Astrocyte (in vitro differentiated cells and primary cell): ENCODE data around the gene SRRM4. TPM values are rescaled to one million over a fixed set of nuclear protein-coding genes. Genes with fewer than 3 reads are reported as not detected.

Experiments
- DNase-seq: peaks from one replicate; pipeline ENCODE4 v3.0.0-alpha.2; 2010; ENCODE audit warnings: low read depth
- FAIRE-seq: peaks from 2 replicates; lab custom pipeline; 2011; peaks lifted over from hg19 to GRCh38; lab: Jason Lieb, UNC
- H2AFZ ChIP-seq: 2 replicates; pipeline ENCODE4 v1.6.0; 2012; ENCODE audit warnings: low read depth, low read length, inconsistent platforms
- H3K27ac ChIP-seq: 2 replicates; pipeline ENCODE4 v1.5.1; 2011; ENCODE audit warnings: low read depth, low read length, inconsistent platforms
- H3K27me3 ChIP-seq: 2 replicates; pipeline ENCODE4 v1.6.0; 2011; ENCODE audit warnings: low read length, inconsistent platforms; ENCODE audit not compliant: insufficient read depth
- H3K36me3 ChIP-seq: 2 replicates; pipeline ENCODE4 v1.5.1; 2011; ENCODE audit warnings: low read length, inconsistent platforms; ENCODE audit not compliant: insufficient read depth
- H3K4me1 ChIP-seq: 2 replicates; pipeline ENCODE4 v1.5.1; 2011; ENCODE audit warnings: low read length, inconsistent platforms; ENCODE audit not compliant: insufficient read depth
- H3K4me2 ChIP-seq: 2 replicates; pipeline ENCODE4 v1.6.0; 2012; ENCODE audit warnings: low read length, inconsistent platforms
- H3K4me3 ChIP-seq: 2 replicates; pipeline ENCODE4 v1.5.1; 2011; ENCODE audit warnings: low read depth, mild to moderate bottlenecking, low read length, inconsistent platforms; ENCODE audit not compliant: insufficient read depth
- H3K79me2 ChIP-seq: 2 replicates; pipeline ENCODE4 v1.6.0; 2012; ENCODE audit warnings: mild to moderate bottlenecking, low read length, inconsistent platforms; ENCODE audit not compliant: insufficient read depth
- H3K9ac ChIP-seq: 2 replicates; pipeline ENCODE4 v1.6.0; 2012; ENCODE audit warnings: mild to moderate bottlenecking, low read length, inconsistent platforms
- H3K9me3 ChIP-seq: 2 replicates; pipeline ENCODE4 v1.5.1; 2012; ENCODE audit warnings: low read depth, mild to moderate bottlenecking, low read length, inconsistent platforms; ENCODE audit not compliant: insufficient read depth
- H4K20me1 ChIP-seq: 2 replicates; pipeline ENCODE4 v1.6.0; 2012; ENCODE audit warnings: low read length, inconsistent platforms; ENCODE audit not compliant: insufficient read depth
- H3K27ac Mint-ChIP-seq: one replicate; pipeline ENCODE4 v1.8.0; 2021; ENCODE audit warnings: mild to moderate bottlenecking, mixed read lengths; ENCODE audit not compliant: unreplicated experiment
- H3K27me3 Mint-ChIP-seq: one replicate; pipeline ENCODE4 v1.8.0; 2021; ENCODE audit warnings: low read depth, mixed read lengths; ENCODE audit not compliant: unreplicated experiment
- H3K36me3 Mint-ChIP-seq: one replicate; pipeline ENCODE4 v1.8.0; 2021; ENCODE audit warnings: low read depth, mixed read lengths; ENCODE audit not compliant: unreplicated experiment
- H3K4me1 Mint-ChIP-seq: one replicate; pipeline ENCODE4 v1.8.0; 2021; ENCODE audit warnings: low read depth, mixed read lengths; ENCODE audit not compliant: unreplicated experiment
- H3K4me3 Mint-ChIP-seq: one replicate; pipeline ENCODE4 v1.8.0; 2021; ENCODE audit warnings: mild to moderate bottlenecking, moderate library complexity, mixed read lengths; ENCODE audit not compliant: unreplicated experiment
- H3K9me3 Mint-ChIP-seq: one replicate; pipeline ENCODE4 v1.8.0; 2021; ENCODE audit warnings: mild to moderate bottlenecking, mixed read lengths; ENCODE audit not compliant: unreplicated experiment
- EZH2 ChIP-seq: IDR thresholded peaks from 2 replicates; pipeline ENCODE4 v1.6.1; 2012; ENCODE audit warnings: mild to moderate bottlenecking, low read length, inconsistent platforms; ENCODE audit not compliant: insufficient read depth
- total RNA-seq: library from RNA; stranded (reverse); gene quantifications from 2 replicates; pipeline ENCODE4 v1.2.1, GENCODE V29; 2021
- TF ChIP-seq, protein P1 (sequence below): IDR thresholded peaks from 2 replicates; pipeline ENCODE4 v1.5.1; 2011; ENCODE audit warnings: low read depth, mild to moderate bottlenecking, inconsistent platforms, low read length, moderate library complexity; ENCODE audit not compliant: insufficient read depth

The SRRM4 gene
- total RNA-seq, 1 donor from 2014 or later = 0.30 TPM

DNA sequence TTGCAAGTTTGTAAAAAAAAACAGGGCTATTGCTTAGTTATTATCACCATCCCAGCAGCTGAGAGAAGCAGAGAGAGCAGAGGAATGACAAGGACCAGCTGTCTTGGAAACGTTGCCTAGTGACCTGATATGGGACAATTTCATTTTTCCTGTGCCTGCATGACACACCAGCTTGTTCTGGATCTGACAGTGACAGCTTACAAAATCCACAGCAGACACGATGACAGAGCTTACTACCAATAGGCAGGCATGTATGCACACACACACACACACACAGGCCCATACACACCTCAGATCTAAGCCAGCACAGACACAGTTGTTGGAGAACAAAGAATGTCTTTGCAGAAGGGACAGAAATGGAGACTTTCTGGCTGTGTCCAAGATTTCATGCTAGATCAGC lies 222.8 kb downstream of the SRRM4 start:
- Mint-ChIP-seq H3K4me1 (peaks cover 2% of the 10 kb centered on the region), H3K9me3 (no peaks in the 10 kb centered on the region), H3K27ac (no peak overlapping the region), H3K36me3 (no peaks in the 10 kb centered on the region), H3K27me3 (peaks cover 25% of the 10 kb centered on the region), H3K4me3 (no peak overlapping the region)
- no peak overlapping the region for H3K9ac ChIP-seq
- H3K9me3 ChIP-seq = no peaks in the 10 kb centered on the region
- H2AFZ ChIP-seq = no peak overlapping the region
- TF ChIP-seq, protein P1, sequence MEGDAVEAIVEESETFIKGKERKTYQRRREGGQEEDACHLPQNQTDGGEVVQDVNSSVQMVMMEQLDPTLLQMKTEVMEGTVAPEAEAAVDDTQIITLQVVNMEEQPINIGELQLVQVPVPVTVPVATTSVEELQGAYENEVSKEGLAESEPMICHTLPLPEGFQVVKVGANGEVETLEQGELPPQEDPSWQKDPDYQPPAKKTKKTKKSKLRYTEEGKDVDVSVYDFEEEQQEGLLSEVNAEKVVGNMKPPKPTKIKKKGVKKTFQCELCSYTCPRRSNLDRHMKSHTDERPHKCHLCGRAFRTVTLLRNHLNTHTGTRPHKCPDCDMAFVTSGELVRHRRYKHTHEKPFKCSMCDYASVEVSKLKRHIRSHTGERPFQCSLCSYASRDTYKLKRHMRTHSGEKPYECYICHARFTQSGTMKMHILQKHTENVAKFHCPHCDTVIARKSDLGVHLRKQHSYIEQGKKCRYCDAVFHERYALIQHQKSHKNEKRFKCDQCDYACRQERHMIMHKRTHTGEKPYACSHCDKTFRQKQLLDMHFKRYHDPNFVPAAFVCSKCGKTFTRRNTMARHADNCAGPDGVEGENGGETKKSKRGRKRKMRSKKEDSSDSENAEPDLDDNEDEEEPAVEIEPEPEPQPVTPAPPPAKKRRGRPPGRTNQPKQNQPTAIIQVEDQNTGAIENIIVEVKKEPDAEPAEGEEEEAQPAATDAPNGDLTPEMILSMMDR = no peak
- no peak for TF ChIP-seq EZH2
- no peaks in the 10 kb centered on the region for H3K27me3 ChIP-seq
- no peak overlapping the region for H3K4me3 ChIP-seq
- FAIRE-seq (no peak), DNase-seq (no peak)
- no peak overlapping the region for H3K4me2 ChIP-seq
- H3K27ac ChIP-seq = no peak overlapping the region
- H3K79me2 ChIP-seq = no peaks in the 10 kb centered on the region
- H3K36me3 ChIP-seq = no peaks in the 10 kb centered on the region
- H4K20me1 ChIP-seq = no peaks in the 10 kb centered on the region
- H3K4me1 ChIP-seq = no peaks in the 10 kb centered on the region

DNA sequence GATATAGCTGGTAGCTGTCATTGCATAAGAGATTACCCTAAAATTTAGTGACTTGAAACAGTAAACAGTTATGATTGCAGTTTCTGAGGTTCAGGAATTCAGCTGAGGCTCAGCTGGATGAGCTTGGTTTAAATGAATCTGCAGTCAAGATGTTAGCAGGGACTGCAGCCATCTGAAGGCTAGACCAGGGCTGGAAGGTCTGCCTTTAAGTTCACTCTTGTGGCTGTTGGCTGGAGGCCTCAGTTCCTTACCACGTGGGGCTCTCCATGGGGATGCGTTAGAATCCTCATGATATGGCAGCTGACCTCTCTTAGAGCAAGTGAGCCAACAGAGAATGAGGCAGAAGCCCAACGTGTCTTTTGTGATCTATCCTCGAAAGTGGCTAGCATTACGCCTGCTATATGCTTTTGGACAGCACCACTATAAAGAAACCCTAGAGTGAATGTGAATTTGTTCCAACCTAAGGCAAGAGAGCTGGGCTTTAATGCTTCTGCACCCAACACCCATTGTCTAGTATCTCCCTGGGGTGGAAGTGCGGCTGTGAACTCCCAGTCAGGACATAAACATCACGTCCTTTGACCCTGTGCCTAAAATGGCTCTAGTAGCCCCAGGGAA lies 223.4 kb downstream of the SRRM4 start:
- Histone ChIP-seq H3K9ac (no peak overlapping the region), H3K4me3 (no peak overlapping the region), H4K20me1 (no peaks in the 10 kb centered on the region), H2AFZ (no peak overlapping the region), H3K36me3 (no peaks in the 10 kb centered on the region), H3K9me3 (no peaks in the 10 kb centered on the region), H3K27me3 (no peaks in the 10 kb centered on the region), H3K4me2 (no peak overlapping the region), H3K79me2 (no peaks in the 10 kb centered on the region), H3K27ac (no peak overlapping the region), H3K4me1 (no peaks in the 10 kb centered on the region)
- Mint-ChIP-seq H3K27me3 (peaks cover 25% of the 10 kb centered on the region), H3K4me1 (peaks cover 2% of the 10 kb centered on the region), H3K9me3 (no peaks in the 10 kb centered on the region), H3K4me3 (no peak overlapping the region), H3K36me3 (no peaks in the 10 kb centered on the region), H3K27ac (no peak overlapping the region)
- DNase-seq (no peak), FAIRE-seq (no peak)
- no peak for TF ChIP-seq EZH2
- TF ChIP-seq, protein P1 = no peak

DNA sequence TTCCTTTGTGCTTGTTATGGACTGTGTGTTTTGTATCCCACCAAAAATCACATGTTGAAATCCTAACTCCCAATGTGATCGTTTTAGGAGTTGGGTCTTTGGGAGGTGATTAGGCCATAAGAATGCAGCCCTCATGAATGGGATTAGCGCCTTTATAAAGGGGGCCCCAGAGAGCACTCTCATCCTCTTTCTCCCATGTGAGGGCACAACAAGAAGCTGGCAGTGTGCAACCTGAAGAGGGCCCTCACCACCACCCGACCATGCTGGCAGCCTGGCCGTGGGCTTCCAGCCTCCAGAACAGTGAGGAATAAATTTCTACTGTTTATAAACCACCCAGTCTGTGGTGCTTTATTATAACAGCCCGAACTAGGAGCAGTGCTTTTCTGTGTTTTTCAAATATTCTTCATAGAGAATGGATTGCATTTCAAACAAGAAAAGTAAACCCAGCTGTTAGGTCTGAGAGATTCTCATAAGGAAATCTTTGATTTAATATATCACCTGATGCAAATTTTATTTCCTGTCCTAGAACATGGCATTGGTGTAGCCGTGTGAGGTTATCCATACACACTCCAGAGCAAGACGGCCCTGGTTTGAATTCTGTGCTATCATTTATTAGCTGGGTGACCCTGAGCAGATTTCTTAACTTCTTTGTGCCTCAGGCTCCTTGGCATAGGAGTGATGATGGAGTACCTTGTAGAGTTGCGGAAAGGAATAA lies 225.2 kb downstream of the SRRM4 start:
- H3K4me1 Mint-ChIP-seq = no peaks in the 10 kb centered on the region
- H3K27me3 ChIP-seq = no peaks in the 10 kb centered on the region
- DNase-seq (no peak), FAIRE-seq (no peak)
- TF ChIP-seq, protein P1 = no peak
- TF ChIP-seq EZH2 = no peak
- no peaks in the 10 kb centered on the region for H3K9me3 ChIP-seq
- no peak overlapping the region for H2AFZ ChIP-seq
- no peak overlapping the region for H3K9ac ChIP-seq
- H3K4me1 ChIP-seq = no peaks in the 10 kb centered on the region
- H3K27me3 Mint-ChIP-seq = peaks cover 21% of the 10 kb centered on the region
- no peak overlapping the region for H3K4me2 ChIP-seq
- no peaks in the 10 kb centered on the region for H3K9me3 Mint-ChIP-seq
- no peaks in the 10 kb centered on the region for H4K20me1 ChIP-seq
- H3K27ac ChIP-seq = no peak overlapping the region
- no peak overlapping the region for H3K4me3 ChIP-seq
- H3K36me3 Mint-ChIP-seq = no peaks in the 10 kb centered on the region
- no peaks in the 10 kb centered on the region for H3K36me3 ChIP-seq
- H3K27ac Mint-ChIP-seq = no peak overlapping the region
- H3K79me2 ChIP-seq = no peaks in the 10 kb centered on the region
- H3K4me3 Mint-ChIP-seq = no peak overlapping the region
